ENCODE data around the gene KIAA0513.

DNA sequence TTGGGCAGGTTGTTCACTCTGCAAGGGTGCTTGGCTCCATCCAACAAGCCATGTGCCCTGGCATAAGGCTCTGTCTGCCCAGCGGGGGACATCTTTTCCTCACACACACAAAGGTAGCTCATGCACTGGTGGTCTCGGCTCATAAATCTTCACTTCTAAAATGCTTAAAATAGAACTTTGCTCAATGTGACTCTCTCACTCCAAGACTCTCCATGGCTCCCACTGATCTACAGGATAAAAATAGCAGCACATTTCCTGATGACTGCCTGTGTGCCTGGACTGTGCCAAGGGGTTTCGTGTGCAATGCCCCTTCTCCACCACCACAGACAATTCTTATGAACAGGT is 99.8 kb downstream of the KIAA0513 start:
- no peak for TF ChIP-seq EZH2phosphoT487 (IDR thresholded peaks at IDR 0.05; ENCODE audit: insufficient read depth, low read depth)
- TF ChIP-seq EZH2 (IDR thresholded peaks at IDR 0.05; ENCODE audit: insufficient read depth, poor library complexity, severe bottlenecking): no peak

All from GM23248 (cell line).